PC-9 (cell line): ENCODE data around the gene DDOST. TPM values are rescaled to one million over a fixed set of nuclear protein-coding genes. Genes with fewer than 3 reads are reported as not detected.

ENCODE experiments used
- BruUV-seq: library from RNA; stranded (reverse); fragments of 400-500 nt; replicated peaks from 2 replicates; lab custom pipeline; 2021; lab: Mats Ljungman, UMichigan
- CTCF ChIA-PET: fragments of 300-600 bp; sonication (Branson Sonifier 250); formaldehyde crosslinking; loops from one replicate; lab custom pipeline; 2022; ENCODE audit warnings: antibody characterized with exemption; lab: Charles Lee
- POLR2A ChIA-PET: fragments of 300-600 bp; sonication (Branson Sonifier 250); formaldehyde crosslinking; loops from one replicate; lab custom pipeline; 2022; ENCODE audit warnings: antibody characterized with exemption; ENCODE audit not compliant: unreplicated experiment; lab: Charles Lee
- DNase-seq, 2 experiments: peaks; one replicate each; pipeline versions ENCODE4 v3.0.0 to v3.0.0-alpha.2; 2015 to 2022; ENCODE audit warnings: mixed read lengths in 1 of 2
- H2AFZ ChIP-seq: fragments of 200-600 bp; sonication (generic); 2 replicates; pipeline ENCODE4 v1.8.1; 2017; ENCODE audit warnings: antibody characterized with exemption
- H3F3A ChIP-seq: fragments of 200-600 bp; sonication (generic); 2 replicates; pipeline ENCODE4 v1.8.1; 2017; ENCODE audit warnings: antibody characterized with exemption, mild to moderate bottlenecking, low read depth; ENCODE audit not compliant: insufficient read depth
- H3K27ac ChIP-seq: fragments of 200-600 bp; sonication (generic); 2 replicates; pipeline ENCODE4 v1.6.1; 2016; ENCODE audit warnings: mixed run types
- H3K27me3 ChIP-seq: fragments of 200-600 bp; sonication (generic); 2 replicates; pipeline ENCODE4 v1.6.1; 2016; ENCODE audit warnings: low read depth, mixed run types; ENCODE audit not compliant: insufficient read depth
- H3K36me3 ChIP-seq: fragments of 200-600 bp; sonication (generic); 2 replicates; pipeline ENCODE4 v1.6.1; 2016; ENCODE audit warnings: low read depth, mixed run types
- H3K4me1 ChIP-seq: fragments of 200-600 bp; sonication (generic); replicated peaks from 2 replicates; pipeline ENCODE4 v1.6.1; 2016; ENCODE audit warnings: mixed run types; ENCODE audit not compliant: insufficient read depth
- H3K4me2 ChIP-seq: fragments of 200-600 bp; sonication (generic); 2 replicates; pipeline ENCODE4 v1.6.1; 2017; ENCODE audit warnings: mixed run types
- H3K4me3 ChIP-seq: fragments of 200-600 bp; sonication (generic); 2 replicates; pipeline ENCODE4 v1.6.1; 2016; ENCODE audit warnings: mixed run types
- H3K79me2 ChIP-seq: fragments of 200-600 bp; sonication (generic); 2 replicates; pipeline ENCODE4 v1.6.1; 2017; ENCODE audit warnings: low read depth, mixed run types
- H3K9me2 ChIP-seq: fragments of 200-600 bp; sonication (generic); 2 replicates; pipeline ENCODE4 v1.8.1; 2017; ENCODE audit warnings: mild to moderate bottlenecking; ENCODE audit not compliant: insufficient read depth
- H3K9me3 ChIP-seq: fragments of 200-600 bp; sonication (generic); 2 replicates; pipeline ENCODE4 v1.8.1; 2016; ENCODE audit warnings: low read depth; ENCODE audit not compliant: insufficient read depth
- H4K20me1 ChIP-seq: fragments of 200-600 bp; sonication (generic); 2 replicates; pipeline ENCODE4 v1.8.1; 2017; ENCODE audit not compliant: insufficient read depth
- EZH2 ChIP-seq: fragments of 200-600 bp; sonication (generic); IDR thresholded peaks from 2 replicates; pipeline ENCODE4 v1.8.0; 2017; ENCODE audit warnings: antibody characterized with exemption, low read depth
- intact Hi-C: fragments of 100-400 bp; cut with micrococcal nuclease; formaldehyde crosslinking; loops from one replicate; pipeline ENCODE4 v1.10.0; 2022; ENCODE audit not compliant: unreplicated experiment
- total RNA-seq: library from RNA; stranded (reverse); gene quantifications from 2 replicates; pipeline ENCODE4 v1.2.3, GENCODE V29; 2021
- TF ChIP-seq, protein P1 (sequence below): fragments of 200-600 bp; sonication (generic); conservative IDR thresholded peaks from 2 replicates; pipeline ENCODE4 v1.6.1; 2017; ENCODE audit warnings: mixed run types, antibody characterized with exemption, mild to moderate bottlenecking, moderate library complexity

The DDOST gene
- total RNA-seq, 1 experiment from 2014 or later = 251 TPM

DNA sequence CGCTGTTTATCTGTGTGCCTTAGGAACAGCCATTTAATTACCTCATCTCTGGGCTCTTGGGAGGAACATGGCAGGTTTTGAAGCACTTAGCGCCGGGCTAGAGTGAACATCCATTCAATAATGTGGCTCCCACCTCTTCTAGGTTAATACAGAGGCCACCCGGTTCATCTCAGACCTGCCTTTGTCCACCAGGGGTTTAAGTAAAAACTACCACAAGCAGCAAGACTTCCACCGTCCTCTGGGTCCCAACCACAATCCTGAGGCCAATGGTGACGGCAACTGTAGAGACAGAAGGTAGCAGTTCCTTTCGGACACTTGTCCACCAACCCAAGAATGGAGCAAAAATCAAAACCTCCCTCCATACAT, 924 bp upstream of the DDOST start:
- no peaks in the 10 kb centered on the region; the same call in 1 of the 2 replicates for H3F3A ChIP-seq
- peak overlapping the region; percentile 78; the same call in 1 of the 2 replicates for H2AFZ ChIP-seq
- peak overlapping the region; percentile 92 for H3K4me3 ChIP-seq
- H3K9me3 ChIP-seq = no peaks in the 10 kb centered on the region
- POLR2A ChIA-PET = interaction anchor here (0.6 kb wide), 2 partner anchors 48 to 675 kb away, joined by 4 to 12 read pairs; no protein-coding TSS in a partner anchor
- peak overlapping the region; percentile 41 for H3K27ac ChIP-seq
- BruUV-seq = no TSS peak
- H3K4me2 ChIP-seq = peak overlapping the region; percentile 93
- no peaks in the 10 kb centered on the region for H3K9me2 ChIP-seq
- no peak for DNase-seq
- intact Hi-C loops = no loop called here
- TF ChIP-seq EZH2 = no peak
- TF ChIP-seq, protein P1, sequence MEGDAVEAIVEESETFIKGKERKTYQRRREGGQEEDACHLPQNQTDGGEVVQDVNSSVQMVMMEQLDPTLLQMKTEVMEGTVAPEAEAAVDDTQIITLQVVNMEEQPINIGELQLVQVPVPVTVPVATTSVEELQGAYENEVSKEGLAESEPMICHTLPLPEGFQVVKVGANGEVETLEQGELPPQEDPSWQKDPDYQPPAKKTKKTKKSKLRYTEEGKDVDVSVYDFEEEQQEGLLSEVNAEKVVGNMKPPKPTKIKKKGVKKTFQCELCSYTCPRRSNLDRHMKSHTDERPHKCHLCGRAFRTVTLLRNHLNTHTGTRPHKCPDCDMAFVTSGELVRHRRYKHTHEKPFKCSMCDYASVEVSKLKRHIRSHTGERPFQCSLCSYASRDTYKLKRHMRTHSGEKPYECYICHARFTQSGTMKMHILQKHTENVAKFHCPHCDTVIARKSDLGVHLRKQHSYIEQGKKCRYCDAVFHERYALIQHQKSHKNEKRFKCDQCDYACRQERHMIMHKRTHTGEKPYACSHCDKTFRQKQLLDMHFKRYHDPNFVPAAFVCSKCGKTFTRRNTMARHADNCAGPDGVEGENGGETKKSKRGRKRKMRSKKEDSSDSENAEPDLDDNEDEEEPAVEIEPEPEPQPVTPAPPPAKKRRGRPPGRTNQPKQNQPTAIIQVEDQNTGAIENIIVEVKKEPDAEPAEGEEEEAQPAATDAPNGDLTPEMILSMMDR = no peak
- CTCF ChIA-PET = no interaction called here
- H3K79me2 ChIP-seq = peaks cover 41% of the 10 kb centered on the region
- H4K20me1 ChIP-seq = peaks cover 5% of the 10 kb centered on the region; the same call in 1 of the 2 replicates
- no peaks in the 10 kb centered on the region; the same call in 1 of the 2 replicates for H3K36me3 ChIP-seq
- H3K27me3 ChIP-seq = no peaks in the 10 kb centered on the region
- peaks cover 11% of the 10 kb centered on the region for H3K4me1 ChIP-seq

DNA sequence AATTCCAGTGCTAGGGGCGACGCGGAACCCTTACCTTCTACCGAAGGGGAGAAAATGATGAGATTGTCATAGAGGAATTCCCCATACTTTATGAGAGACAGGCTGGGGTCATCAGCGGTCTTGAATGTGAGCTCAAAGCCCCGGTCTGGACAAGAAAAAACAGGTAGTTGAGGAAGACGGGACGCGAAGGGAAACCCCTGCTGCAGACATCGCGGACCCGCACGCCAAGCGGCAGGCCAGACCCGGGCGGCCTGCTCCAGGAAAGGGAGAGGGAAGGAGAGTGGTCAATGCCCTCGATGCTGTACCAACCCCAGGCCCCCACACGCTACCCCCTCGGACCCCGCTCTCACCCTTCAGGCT, 342 bp downstream of the DDOST start:
- no peaks in the 10 kb centered on the region for H3K9me3 ChIP-seq
- ChIA-PET POLR2A (interaction anchor here (0.6 kb wide), 2 partner anchors 388 to 601 kb away, joined by 4 to 6 read pairs; no protein-coding TSS in a partner anchor), CTCF (no interaction called here)
- no peaks in the 10 kb centered on the region; the same call in 1 of the 2 replicates for H3F3A ChIP-seq
- H2AFZ ChIP-seq = peak overlapping the region; percentile 84
- H3K36me3 ChIP-seq = no peaks in the 10 kb centered on the region; the same call in 1 of the 2 replicates
- H3K4me1 ChIP-seq = peaks cover 11% of the 10 kb centered on the region
- no peak for TF ChIP-seq EZH2
- TF ChIP-seq, protein P1 = no peak
- peak overlapping the region; percentile 90 for H3K4me2 ChIP-seq
- no TSS peak for BruUV-seq
- H3K27me3 ChIP-seq = no peaks in the 10 kb centered on the region
- no peak for DNase-seq
- H3K9me2 ChIP-seq = no peaks in the 10 kb centered on the region
- no peak overlapping the region for H3K27ac ChIP-seq
- H4K20me1 ChIP-seq = peaks cover 9% of the 10 kb centered on the region; the same call in 1 of the 2 replicates
- H3K4me3 ChIP-seq = peak overlapping the region; percentile 92
- H3K79me2 ChIP-seq = peaks cover 52% of the 10 kb centered on the region
- intact Hi-C loops = no loop called here

DNA sequence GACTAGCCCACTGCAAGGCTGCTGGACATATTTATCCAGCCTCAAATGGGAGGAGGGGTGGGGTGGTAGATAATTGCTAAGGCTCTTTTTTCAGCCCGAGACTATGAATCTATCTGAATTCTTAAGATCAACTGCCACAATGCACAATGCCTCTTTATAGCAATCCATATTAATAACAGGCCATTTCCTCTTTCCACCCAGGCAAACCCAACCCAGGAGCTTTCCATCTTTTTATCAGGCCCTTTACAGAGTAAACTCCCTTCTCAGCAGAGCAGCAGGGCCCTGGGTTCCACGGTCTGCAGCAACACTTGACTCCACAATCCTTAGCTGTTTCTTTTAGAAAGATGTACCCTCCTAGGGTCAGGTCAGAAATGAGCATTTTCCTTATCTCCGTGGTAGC, 806 bp downstream of the DDOST start:
- TSS peak; percentile 64 for BruUV-seq
- Histone ChIP-seq H3K4me2 (peak overlapping the region; percentile 90), H3K9me2 (no peaks in the 10 kb centered on the region), H2AFZ (peak overlapping the region; percentile 84), H3K4me1 (peaks cover 11% of the 10 kb centered on the region), H3K4me3 (peak overlapping the region; percentile 92), H3K27me3 (no peaks in the 10 kb centered on the region), H3K9me3 (no peaks in the 10 kb centered on the region), H3K36me3 (no peaks in the 10 kb centered on the region; the same call in 1 of the 2 replicates), H3K27ac (no peak overlapping the region), H3F3A (no peaks in the 10 kb centered on the region; the same call in 1 of the 2 replicates), H4K20me1 (peaks cover 9% of the 10 kb centered on the region; the same call in 1 of the 2 replicates), H3K79me2 (peaks cover 52% of the 10 kb centered on the region)
- TF ChIP-seq, protein P1 = no peak
- no peak for TF ChIP-seq EZH2
- ChIA-PET CTCF (interaction anchor here (0.6 kb wide), 1 partner anchor 138 kb away, joined by 10 read pairs; no protein-coding TSS in a partner anchor), POLR2A (interaction anchor here (0.6 kb wide), 1 partner anchor 389 kb away, joined by 4 read pairs; no protein-coding TSS in a partner anchor)
- intact Hi-C loops = no loop called here
- DNase-seq = no peak
